ENCODE results near the gene TTC24.
"Not testable (repeated sequence)": the region's sequence is repeated elsewhere in the genome, so short reads cannot be mapped to it uniquely, and the experiment has no call there.

TTC24 gene

GRCh38 chr1:156579472-156579871 lies at the start of gene TTC24:
TTC24 (plus strand) TSS chr1:156579723; CDS start chr1:156581365, 1,642 bp downstream.
- no peak for DNase-seq

- DNase-seq: no peak
Measured at GRCh38 chr1:156530006-156530405, 49.5 kb upstream of the TTC24 start.

DNA sequence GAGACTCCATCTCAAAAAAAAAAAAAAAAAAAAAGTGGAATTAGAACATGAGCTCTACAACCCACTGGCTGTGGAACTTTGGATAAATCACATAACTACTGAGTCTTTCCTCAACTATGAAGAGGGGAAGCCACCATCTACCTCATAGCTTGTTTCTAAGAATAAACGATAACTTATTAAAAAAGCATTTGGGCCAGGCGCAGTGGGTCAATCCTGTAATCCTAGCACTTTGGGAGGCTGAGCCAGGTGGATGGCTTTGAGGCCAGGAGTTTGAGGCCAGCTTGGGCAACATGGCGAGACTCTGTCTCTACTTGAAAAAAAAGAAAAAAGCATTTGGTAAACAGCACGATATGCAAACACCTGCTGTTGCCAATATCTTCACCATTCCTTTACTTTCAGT lies 47.1 kb upstream of the TTC24 start:
- no peak for DNase-seq

- DNase-seq: no peak
Measured at GRCh38 chr1:156533568-156534220, 45.8 kb upstream of the TTC24 start.

- DNase-seq: no peak
Measured at GRCh38 chr1:156534424-156535060, 45.0 kb upstream of the TTC24 start.

DNA sequence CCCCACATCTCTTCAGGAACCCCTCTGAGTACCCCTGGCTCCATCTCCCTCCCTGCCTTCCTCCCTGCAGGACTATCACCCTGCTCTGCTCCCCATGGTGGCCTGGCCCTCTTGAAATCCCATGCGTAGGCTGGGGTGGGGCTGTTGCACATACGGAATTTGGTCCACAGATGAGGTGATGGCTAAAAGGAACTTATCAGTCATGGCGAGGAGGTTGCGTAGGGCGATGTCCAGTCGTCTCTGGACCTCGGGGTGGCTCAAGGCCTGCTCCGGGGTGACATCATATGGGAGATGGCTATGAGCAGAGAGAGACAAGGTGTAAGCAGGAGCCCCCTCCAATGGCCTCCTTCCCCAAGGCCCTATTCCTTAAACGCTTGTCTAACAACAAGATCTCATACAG lies 42.5 kb upstream of the TTC24 start:
- no peak for DNase-seq

DNA sequence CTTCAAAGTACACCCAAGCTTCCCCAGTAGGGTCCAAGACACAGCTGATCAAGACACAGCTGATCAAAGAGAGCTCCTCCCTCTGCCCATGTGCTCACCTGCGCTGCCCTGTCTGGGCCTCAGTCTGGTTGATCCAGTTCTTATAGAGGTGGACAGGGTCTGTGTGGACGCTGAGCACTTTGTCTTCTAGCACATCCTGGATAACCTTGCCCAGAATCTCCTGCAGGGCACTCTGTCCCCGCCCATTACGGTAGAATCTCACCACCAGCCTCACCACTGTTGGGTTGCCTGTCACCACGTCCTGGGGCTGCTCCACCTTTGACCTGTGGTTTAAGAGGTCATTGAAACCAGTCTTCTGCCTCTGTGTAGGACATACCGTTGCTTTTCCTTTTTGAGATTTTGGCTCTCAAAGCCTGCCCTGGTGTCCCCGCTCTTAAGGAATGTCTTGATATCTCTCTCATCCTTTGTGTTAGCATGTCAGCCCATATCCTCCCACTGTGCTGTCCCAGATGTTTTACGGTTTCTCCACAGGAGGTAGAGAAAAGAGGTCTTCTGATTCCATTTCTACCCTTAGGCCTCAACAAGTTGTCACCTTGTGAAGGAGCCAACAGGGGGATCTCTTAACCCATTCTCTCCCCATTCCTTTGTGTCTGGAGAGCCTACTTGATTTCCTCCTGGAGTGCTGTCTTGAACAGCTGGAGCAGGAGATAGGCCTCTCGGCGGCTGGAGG lies 40.6 kb upstream of the TTC24 start:
- DNase-seq: no peak

DNA sequence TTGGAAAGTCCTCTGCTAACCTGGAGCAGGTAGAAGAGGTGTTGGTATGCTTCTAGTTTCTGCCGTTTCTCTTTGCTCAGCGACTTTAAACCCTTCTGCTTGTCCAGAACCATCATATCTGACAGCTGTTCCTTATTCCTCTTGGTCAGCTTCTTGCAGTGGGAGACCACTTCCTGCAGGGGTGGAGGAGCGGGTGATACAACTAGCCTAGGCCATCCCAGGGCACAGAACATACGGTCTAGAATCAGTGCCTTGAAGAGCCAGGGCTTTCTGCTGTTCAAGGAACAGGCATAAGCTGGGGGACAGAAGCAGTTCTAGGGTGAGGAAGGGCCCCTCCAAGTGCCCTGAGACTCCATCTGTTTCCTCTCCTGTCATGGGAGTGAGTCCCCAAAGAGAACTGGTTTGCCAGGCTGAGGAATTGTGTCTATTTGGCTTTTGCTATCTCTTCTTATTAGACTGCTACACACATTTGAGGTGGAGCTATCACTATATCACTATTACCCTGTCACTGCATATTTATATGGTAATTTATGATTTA lies 39.6 kb upstream of the TTC24 start:
- DNase-seq: no peak

GRCh38 chr1:156540955-156541354 lies 38.6 kb upstream of the TTC24 start:
- DNase-seq: no peak

DNA sequence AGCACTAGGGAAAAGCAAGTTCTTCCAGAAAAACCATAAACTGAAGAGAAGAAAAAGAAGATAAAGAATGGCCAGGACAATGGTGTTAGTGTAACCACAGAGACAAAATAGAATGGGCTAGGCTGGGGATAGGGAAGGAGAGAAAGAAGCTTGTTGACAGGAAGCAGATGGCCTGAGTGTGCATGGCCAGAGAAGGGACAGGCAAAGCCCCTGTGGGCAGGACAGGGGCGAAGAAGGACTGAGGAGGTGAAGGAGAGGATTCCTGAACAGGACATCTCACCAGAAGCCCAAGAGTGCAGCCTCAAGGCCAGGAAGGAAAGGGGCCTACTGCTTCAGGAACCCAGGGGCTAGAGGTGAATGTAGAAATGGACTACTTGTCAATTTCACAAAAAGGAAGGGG lies 36.5 kb upstream of the TTC24 start:
- DNase-seq: no peak

- DNase-seq: no peak
Measured at GRCh38 chr1:156544592-156545102, 34.9 kb upstream of the TTC24 start.

DNA sequence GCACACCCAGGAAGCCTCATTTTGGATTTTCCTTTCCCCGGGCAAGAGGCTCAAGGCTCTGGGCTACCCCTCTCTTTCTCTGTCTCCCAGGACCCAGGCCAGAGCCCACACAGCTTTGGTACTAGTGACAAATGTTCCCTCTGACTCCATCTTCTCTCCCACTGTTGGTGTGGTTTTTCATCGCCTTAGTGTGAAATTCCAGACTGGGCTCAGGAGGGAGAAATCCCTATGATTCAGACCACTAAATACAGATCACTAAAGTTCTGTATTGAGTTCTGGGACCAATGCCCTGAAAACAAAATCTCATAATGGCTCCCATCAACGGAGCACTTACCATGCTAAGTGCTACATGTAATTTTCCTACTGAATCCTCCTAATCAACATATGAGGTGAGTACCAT lies 33.3 kb upstream of the TTC24 start:
- no peak for DNase-seq

GRCh38 chr1:156547434-156547833 lies 32.1 kb upstream of the TTC24 start:
- no peak for DNase-seq

GRCh38 chr1:156547982-156548381 lies 31.5 kb upstream of the TTC24 start:
- DNase-seq: no peak

DNA sequence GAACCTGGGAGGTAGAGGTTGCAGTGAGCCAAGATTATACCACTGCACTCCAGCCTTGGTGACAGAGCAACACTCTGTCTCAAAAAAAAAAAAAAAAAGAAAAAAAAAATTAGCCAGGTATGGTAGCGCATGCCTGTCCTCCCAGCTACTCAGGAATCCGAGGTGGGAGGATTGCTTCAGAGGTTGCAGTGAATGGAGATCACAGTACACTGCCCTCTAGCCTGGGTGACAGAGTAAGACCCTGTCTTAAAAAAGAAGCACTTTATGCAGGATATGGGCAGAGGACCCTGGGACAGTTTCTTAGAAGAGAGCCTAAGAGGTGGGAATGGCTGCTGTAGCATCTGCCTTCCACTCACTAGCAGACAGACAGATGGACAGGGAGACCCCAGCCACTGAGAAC lies 30.1 kb upstream of the TTC24 start:
- DNase-seq: no peak

- DNase-seq: no peak
Measured at GRCh38 chr1:156549831-156550230, 29.7 kb upstream of the TTC24 start.

DNA sequence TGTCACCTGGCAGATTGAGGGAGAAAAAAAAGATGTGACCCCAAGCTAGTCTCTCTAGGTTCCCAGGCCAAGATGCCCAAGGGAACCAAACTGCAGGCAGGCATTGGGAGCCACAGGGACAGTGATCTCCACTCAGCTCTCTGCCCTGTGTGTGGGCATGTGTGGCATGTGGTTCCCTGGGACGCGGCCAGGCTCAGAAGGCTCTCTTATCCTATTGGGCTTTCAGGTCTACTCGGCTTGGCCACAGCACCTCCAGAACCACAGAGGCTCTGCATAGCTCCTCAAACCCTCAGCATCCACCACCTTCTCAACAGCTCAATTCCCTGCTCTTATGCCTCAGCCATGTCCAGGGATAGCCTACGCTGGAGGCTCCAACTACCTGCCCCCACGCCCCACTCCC lies 29.2 kb upstream of the TTC24 start:
- DNase-seq: no peak

- DNase-seq: no peak
Measured at GRCh38 chr1:156551066-156551643, 28.4 kb upstream of the TTC24 start.

GRCh38 chr1:156551869-156552268 lies 27.7 kb upstream of the TTC24 start:
- DNase-seq: no peak

GRCh38 chr1:156552518-156552917 lies 27.0 kb upstream of the TTC24 start:
- DNase-seq: no peak

DNA sequence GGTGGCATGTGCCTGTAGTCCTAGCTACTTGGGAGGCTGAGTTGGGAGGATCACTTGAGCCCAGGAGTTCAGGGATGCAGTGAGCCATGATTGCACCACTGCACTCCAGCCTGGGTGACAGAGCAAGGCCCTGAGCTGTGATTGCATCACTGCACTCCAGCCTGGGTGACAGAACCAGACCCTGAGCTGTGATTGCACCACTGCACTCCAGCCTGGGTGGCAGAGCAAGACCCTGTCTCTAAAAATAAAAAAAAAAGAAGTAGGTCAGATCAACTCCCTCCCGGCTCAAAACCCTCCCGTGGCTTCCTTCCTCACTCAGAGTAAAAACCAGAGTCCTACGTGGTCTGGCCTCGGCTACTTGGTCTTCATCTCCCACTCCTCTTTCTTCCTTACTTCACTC lies 26.6 kb upstream of the TTC24 start:
- DNase-seq: not testable (repeated sequence)

- DNase-seq: no peak
Measured at GRCh38 chr1:156553860-156554485, 25.6 kb upstream of the TTC24 start.

GRCh38 chr1:156554971-156555370 lies 24.6 kb upstream of the TTC24 start:
- no peak for DNase-seq
